Measurements from ENCODE around the gene FCHSD2. TPM values are rescaled to one million over a fixed set of nuclear protein-coding genes. Genes with fewer than 3 reads are reported as not detected.
"Not testable (repeated sequence)": the region's sequence is repeated elsewhere in the genome, so short reads cannot be mapped to it uniquely, and the experiment has no call there.

FCHSD2 gene
- total and polyA plus RNA-seq, 2 donors (not counting 1 experiment from before 2014, with no cell fraction given) = 19.5 to 40.6 TPM

- no peak overlapping the region for H3K27ac ChIP-seq (ENCODE audit: insufficient read depth, low read length)
- no peaks in the 10 kb centered on the region for H3K9me3 ChIP-seq (ENCODE audit: control insufficient read depth, insufficient read depth, low read depth, low read length)
- no peak for DNase-seq (ENCODE audit: low read depth in 2 of 2)
Measured at GRCh38 chr11:72918851-72919250, 223.3 kb downstream of the FCHSD2 start.

GRCh38 chr11:72912253-72912652 is 229.9 kb downstream of the FCHSD2 start:
- Histone ChIP-seq H3K4me2 (ENCODE audit: extremely low read depth, insufficient read depth, low read length) (no peak overlapping the region), H3K9me3 (ENCODE audit: control insufficient read depth, insufficient read depth, low read depth, low read length) (no peaks in the 10 kb centered on the region), H3K36me3 (ENCODE audit: control insufficient read depth, insufficient read depth, low read length) (no peaks in the 10 kb centered on the region), H3K4me1 (ENCODE audit: control insufficient read depth, extremely low read depth, insufficient read depth, low read length) (no peaks in the 10 kb centered on the region), H3K79me2 (ENCODE audit: control insufficient read depth, insufficient read depth, low read length) (no peaks in the 10 kb centered on the region), H2AFZ (ENCODE audit: low read length) (no peak overlapping the region), H4K20me1 (ENCODE audit: control insufficient read depth, extremely low read depth, insufficient read depth, low read length) (no peaks in the 10 kb centered on the region), H3K27me3 (ENCODE audit: control insufficient read depth, insufficient read depth, low read length) (no peaks in the 10 kb centered on the region), H3K27ac (ENCODE audit: insufficient read depth, low read length) (no peak overlapping the region), H3K4me3 (replicated peaks in 1 of 4; ENCODE audit: control extremely low read depth in 1 of 4, insufficient read depth in 1 of 4, low read depth in 3 of 4, low read length in 4 of 4) (no peak overlapping the region), H3K9ac (ENCODE audit: insufficient read depth, low read length) (no peak overlapping the region)
- TF ChIP-seq CTCF (conservative IDR thresholded peaks at IDR 0.05 in 1 of 2, IDR thresholded peaks at IDR 0.05 in 1 of 2; ENCODE audit: low read depth in 1 of 2, low read length in 2 of 2) (no peak), EZH2 (IDR thresholded peaks at IDR 0.05; ENCODE audit: low read length, missing control alignments) (no peak)
- DNase-seq (ENCODE audit: low read depth in 2 of 2) = no peak

More at GRCh38 chr11:72918851-72919250, 223.3 kb downstream of the FCHSD2 start:
- no peaks in the 10 kb centered on the region for H3K4me1 ChIP-seq (ENCODE audit: control insufficient read depth, extremely low read depth, insufficient read depth, low read length)
- TF ChIP-seq EZH2 (IDR thresholded peaks at IDR 0.05; ENCODE audit: low read length, missing control alignments) (no peak), CTCF (conservative IDR thresholded peaks at IDR 0.05 in 1 of 2, IDR thresholded peaks at IDR 0.05 in 1 of 2; ENCODE audit: low read depth in 1 of 2, low read length in 2 of 2) (no peak)
- no peaks in the 10 kb centered on the region for H4K20me1 ChIP-seq (ENCODE audit: control insufficient read depth, extremely low read depth, insufficient read depth, low read length)
- no peaks in the 10 kb centered on the region for H3K79me2 ChIP-seq (ENCODE audit: control insufficient read depth, insufficient read depth, low read length)
- no peak overlapping the region for H3K4me3 ChIP-seq (replicated peaks in 1 of 4; ENCODE audit: control extremely low read depth in 1 of 4, insufficient read depth in 1 of 4, low read depth in 3 of 4, low read length in 4 of 4)
- no peak overlapping the region for H3K4me2 ChIP-seq (ENCODE audit: extremely low read depth, insufficient read depth, low read length)
- no peaks in the 10 kb centered on the region for H3K36me3 ChIP-seq (ENCODE audit: control insufficient read depth, insufficient read depth, low read length)
- no peaks in the 10 kb centered on the region for H3K27me3 ChIP-seq (ENCODE audit: control insufficient read depth, insufficient read depth, low read length)
- H3K9ac ChIP-seq (ENCODE audit: insufficient read depth, low read length) = no peak overlapping the region
- H2AFZ ChIP-seq (ENCODE audit: low read length) = no peak overlapping the region

GRCh38 chr11:72909558-72910388 is 232.3 kb downstream of the FCHSD2 start:
- not testable (repeated sequence) for H3K79me2 ChIP-seq (ENCODE audit: control insufficient read depth, insufficient read depth, low read length); DNase-seq (ENCODE audit: low read depth in 2 of 2); H4K20me1 ChIP-seq (ENCODE audit: control insufficient read depth, extremely low read depth, insufficient read depth, low read length); H3K4me1 ChIP-seq (ENCODE audit: control insufficient read depth, extremely low read depth, insufficient read depth, low read length); H3K36me3 ChIP-seq (ENCODE audit: control insufficient read depth, insufficient read depth, low read length); H3K27ac ChIP-seq (ENCODE audit: insufficient read depth, low read length); H3K4me2 ChIP-seq (ENCODE audit: extremely low read depth, insufficient read depth, low read length); H2AFZ ChIP-seq (ENCODE audit: low read length); H3K4me3 ChIP-seq (replicated peaks in 1 of 4; ENCODE audit: control extremely low read depth in 1 of 4, insufficient read depth in 1 of 4, low read depth in 3 of 4, low read length in 4 of 4); H3K9me3 ChIP-seq (ENCODE audit: control insufficient read depth, insufficient read depth, low read depth, low read length); H3K9ac ChIP-seq (ENCODE audit: insufficient read depth, low read length); H3K27me3 ChIP-seq (ENCODE audit: control insufficient read depth, insufficient read depth, low read length)
